LNCAP (cell line): ENCODE results near the gene RPL6.

Source experiments
- TF ChIP-seq, protein P1 (sequence below): fragments of 450-650 bp; IDR thresholded peaks from 2 replicates; pipeline ENCODE4 v1.5.1; 2017; ENCODE audit warnings: mild to moderate bottlenecking

Gene RPL6

GRCh38 chr12:112413855-112414625, 4.6 kb upstream of the RPL6 start:
- TF ChIP-seq, protein P1, sequence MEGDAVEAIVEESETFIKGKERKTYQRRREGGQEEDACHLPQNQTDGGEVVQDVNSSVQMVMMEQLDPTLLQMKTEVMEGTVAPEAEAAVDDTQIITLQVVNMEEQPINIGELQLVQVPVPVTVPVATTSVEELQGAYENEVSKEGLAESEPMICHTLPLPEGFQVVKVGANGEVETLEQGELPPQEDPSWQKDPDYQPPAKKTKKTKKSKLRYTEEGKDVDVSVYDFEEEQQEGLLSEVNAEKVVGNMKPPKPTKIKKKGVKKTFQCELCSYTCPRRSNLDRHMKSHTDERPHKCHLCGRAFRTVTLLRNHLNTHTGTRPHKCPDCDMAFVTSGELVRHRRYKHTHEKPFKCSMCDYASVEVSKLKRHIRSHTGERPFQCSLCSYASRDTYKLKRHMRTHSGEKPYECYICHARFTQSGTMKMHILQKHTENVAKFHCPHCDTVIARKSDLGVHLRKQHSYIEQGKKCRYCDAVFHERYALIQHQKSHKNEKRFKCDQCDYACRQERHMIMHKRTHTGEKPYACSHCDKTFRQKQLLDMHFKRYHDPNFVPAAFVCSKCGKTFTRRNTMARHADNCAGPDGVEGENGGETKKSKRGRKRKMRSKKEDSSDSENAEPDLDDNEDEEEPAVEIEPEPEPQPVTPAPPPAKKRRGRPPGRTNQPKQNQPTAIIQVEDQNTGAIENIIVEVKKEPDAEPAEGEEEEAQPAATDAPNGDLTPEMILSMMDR: no peak

DNA sequence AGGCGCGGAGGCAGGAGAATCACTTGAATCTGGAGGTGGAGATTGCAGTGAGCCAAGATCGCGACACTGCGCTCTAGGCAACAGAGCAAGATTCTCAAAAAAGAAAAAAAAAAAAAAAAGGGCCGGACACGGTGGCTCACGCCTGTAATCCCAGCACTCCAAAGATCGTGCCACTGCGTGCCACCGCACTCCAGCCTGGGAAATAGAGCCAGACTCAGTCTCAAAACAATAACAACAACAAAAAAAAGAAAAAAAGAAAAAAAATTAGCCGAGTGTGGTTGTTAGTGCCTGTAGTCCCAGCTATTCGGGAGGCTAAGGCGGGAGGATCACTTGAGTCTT, 470 bp upstream of the RPL6 start:
- TF ChIP-seq, protein P1: no peak

DNA sequence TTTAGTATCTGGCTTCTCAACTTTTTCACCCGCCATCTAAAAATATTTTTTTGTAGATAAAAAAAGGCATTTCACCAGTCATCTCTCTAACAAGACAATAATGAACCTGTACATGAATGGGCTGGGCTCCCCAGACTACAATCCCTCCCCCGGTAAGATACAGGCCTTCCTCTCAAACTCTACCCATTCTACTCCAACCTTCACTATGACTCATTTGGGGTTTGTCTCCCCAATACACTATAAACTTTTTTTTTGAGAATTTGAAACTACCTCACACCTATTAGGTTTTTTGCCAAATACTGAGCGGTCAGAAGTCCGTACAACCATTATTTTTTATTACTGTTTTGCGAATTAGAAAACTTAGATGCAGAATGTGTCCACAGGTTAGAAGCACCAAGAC, 784 bp downstream of the RPL6 start:
- TF ChIP-seq, protein P1: no peak

DNA sequence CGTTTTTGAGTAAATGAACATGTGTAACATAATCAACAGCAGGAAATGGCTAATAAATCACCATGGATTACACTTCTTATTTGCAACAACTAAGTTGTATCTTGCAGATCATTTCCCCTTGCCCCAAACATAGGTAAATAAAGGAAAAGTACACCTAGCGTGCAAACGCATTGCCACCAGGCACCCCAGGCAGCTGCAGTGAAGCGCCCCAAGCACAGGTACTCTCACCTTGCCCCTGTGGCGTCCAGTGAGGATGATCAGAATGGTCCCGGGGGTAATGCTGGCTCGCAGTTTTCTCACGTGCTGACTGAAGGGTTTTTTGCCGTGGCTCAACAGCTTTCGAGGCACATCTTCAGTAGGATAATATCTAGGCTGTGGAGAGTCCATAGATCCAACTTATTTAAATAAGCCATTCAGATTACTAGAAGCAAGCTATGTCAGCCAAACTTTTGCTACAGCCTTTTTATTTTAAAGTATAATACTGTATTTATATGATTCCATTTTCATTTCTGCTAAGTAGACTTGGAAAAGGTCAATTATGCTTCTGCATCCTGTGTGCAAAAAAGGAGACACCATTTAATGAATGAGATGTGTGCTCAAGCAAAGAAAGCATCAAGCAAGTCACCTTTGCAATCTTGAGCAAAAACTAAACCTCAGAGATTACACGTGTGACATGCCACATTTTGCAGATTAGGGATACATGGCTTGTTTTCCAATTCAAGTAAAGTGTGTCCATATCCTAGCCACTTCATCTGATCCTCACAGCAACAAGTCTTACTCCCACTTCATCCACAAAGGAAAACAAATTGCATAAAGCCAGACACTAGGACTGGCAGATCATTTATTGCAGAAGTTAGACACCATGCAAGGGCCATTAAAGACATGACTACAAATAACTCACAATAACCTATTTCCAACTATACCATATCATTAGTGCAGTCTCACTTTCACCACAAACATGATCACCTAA, 2.6 kb downstream of the RPL6 start:
- TF ChIP-seq, protein P1: no peak

GRCh38 chr12:112401903-112402498, 7.4 kb downstream of the RPL6 start:
- TF ChIP-seq, protein P1: no peak

DNA sequence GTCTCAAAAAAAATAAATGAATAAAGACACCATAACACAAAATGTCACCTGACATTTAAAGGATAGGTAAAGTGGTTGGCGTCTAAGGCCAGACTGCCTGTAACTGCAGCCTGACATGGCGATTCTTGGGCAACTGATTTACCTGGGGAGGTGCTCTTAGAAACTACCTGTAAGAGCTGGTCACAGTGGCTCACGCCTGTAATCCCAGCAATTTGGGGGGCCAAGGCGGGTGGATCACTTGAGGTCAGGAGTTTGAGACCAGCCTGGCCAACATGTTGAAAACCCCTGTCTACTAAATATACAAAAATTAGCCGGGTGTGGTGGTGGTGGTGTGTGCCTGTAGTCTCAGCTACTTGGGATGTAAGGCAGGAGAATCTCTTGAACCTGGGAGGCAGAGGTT, 8.4 kb downstream of the RPL6 start:
- TF ChIP-seq, protein P1: no peak

DNA sequence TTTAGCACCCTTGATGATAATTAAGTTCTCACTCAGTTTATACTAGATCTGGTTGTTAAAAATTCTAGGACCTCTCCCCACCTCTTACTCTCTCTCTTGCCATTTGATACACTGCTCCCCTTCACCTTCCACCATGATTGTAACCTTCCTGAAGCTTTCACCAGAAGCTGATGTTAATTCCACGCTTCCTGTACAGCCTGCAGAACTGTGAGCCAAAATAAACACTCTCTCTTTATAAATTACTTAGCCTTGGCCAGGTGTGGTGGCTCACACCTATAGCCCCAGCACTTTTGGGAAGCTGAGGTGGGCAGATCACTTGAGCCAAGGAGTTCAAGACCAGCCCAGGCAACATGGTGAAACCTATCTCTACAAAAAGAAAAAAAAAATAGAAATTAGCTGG, 16.1 kb downstream of the RPL6 start:
- TF ChIP-seq, protein P1: no peak
